ENCODE measurements around the gene RPL10.

RPL10 gene

DNA sequence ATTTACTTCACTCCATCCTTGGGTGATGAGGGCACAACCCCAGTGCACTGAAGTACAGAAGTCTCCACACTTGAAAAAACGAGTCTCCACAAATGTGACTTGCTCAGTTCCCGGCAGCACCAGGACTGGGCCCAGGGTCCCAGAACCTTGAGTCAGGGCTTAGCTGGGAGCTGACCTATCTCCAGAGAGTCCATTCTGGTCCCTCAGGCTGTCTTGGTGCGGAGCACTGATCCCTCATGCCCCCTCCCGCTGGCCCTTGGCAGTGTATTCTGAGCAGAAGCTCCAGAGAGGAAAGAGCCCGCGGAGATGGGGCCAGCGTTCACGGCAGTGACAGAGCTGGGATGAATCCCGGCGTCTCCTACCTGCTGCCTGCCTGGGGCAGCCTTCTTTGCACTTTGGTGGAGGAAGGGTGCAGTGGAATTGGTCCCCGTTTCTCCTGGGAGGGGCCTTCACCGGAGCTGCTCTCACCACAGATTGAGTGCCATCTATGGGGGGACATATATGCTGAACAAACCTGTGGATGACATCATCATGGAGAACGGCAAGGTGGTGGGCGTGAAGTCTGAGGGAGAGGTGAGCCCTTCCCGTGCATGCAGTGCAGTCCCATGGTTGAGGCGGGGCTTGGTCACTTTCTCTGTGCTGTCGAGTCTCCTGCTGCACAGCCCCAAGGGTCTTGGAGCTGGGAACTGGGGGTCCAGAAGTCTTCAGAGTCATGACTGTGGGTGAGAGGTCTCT lies 42.6 kb downstream of the RPL10 start:
- TF ChIP-seq CEBPB (IDR thresholded peaks at IDR 0.05) (no peak), RAD21 (IDR thresholded peaks at IDR 0.05; ENCODE audit: low read depth) (no peak), EP300 (IDR thresholded peaks at IDR 0.05; ENCODE audit: borderline replicate concordance) (no peak), FOXM1 (IDR thresholded peaks at IDR 0.05; ENCODE audit: borderline replicate concordance, low read depth) (no peak), TAF1 (IDR thresholded peaks at IDR 0.05; ENCODE audit: low read depth) (no peak), MAX (IDR thresholded peaks at IDR 0.05) (no peak), CREB1 (IDR thresholded peaks at IDR 0.05; ENCODE audit: low read depth) (no peak), TCF12 (IDR thresholded peaks at IDR 0.05; ENCODE audit: low read depth) (no peak), TEAD4 (IDR thresholded peaks at IDR 0.05) (no peak), ZBTB7A (IDR thresholded peaks at IDR 0.05; ENCODE audit: low read depth) (no peak), YY1 (IDR thresholded peaks at IDR 0.05; ENCODE audit: low read depth) (no peak), NFIC (IDR thresholded peaks at IDR 0.05) (no peak), EGR1 (IDR thresholded peaks at IDR 0.05) (no peak)
- TF ChIP-seq, protein P1, sequence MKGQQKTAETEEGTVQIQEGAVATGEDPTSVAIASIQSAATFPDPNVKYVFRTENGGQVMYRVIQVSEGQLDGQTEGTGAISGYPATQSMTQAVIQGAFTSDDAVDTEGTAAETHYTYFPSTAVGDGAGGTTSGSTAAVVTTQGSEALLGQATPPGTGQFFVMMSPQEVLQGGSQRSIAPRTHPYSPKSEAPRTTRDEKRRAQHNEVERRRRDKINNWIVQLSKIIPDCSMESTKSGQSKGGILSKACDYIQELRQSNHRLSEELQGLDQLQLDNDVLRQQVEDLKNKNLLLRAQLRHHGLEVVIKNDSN (IDR thresholded peaks at IDR 0.05) = no peak

- TF ChIP-seq TEAD4 (IDR thresholded peaks at IDR 0.05) (no peak), YY1 (IDR thresholded peaks at IDR 0.05; ENCODE audit: low read depth) (no peak), CEBPB (IDR thresholded peaks at IDR 0.05) (no peak), FOXM1 (IDR thresholded peaks at IDR 0.05; ENCODE audit: borderline replicate concordance, low read depth) (no peak), TCF12 (IDR thresholded peaks at IDR 0.05; ENCODE audit: low read depth) (no peak), TAF1 (IDR thresholded peaks at IDR 0.05; ENCODE audit: low read depth) (no peak), CREB1 (IDR thresholded peaks at IDR 0.05; ENCODE audit: low read depth) (no peak)
- TF ChIP-seq, protein P2, sequence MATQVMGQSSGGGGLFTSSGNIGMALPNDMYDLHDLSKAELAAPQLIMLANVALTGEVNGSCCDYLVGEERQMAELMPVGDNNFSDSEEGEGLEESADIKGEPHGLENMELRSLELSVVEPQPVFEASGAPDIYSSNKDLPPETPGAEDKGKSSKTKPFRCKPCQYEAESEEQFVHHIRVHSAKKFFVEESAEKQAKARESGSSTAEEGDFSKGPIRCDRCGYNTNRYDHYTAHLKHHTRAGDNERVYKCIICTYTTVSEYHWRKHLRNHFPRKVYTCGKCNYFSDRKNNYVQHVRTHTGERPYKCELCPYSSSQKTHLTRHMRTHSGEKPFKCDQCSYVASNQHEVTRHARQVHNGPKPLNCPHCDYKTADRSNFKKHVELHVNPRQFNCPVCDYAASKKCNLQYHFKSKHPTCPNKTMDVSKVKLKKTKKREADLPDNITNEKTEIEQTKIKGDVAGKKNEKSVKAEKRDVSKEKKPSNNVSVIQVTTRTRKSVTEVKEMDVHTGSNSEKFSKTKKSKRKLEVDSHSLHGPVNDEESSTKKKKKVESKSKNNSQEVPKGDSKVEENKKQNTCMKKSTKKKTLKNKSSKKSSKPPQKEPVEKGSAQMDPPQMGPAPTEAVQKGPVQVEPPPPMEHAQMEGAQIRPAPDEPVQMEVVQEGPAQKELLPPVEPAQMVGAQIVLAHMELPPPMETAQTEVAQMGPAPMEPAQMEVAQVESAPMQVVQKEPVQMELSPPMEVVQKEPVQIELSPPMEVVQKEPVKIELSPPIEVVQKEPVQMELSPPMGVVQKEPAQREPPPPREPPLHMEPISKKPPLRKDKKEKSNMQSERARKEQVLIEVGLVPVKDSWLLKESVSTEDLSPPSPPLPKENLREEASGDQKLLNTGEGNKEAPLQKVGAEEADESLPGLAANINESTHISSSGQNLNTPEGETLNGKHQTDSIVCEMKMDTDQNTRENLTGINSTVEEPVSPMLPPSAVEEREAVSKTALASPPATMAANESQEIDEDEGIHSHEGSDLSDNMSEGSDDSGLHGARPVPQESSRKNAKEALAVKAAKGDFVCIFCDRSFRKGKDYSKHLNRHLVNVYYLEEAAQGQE (IDR thresholded peaks at IDR 0.05; ENCODE audit: low read depth) = no peak
- TF ChIP-seq, protein P1 (IDR thresholded peaks at IDR 0.05) = no peak
Measured at GRCh38 chrX:154441564-154441963, 43.4 kb downstream of the RPL10 start.

DNA sequence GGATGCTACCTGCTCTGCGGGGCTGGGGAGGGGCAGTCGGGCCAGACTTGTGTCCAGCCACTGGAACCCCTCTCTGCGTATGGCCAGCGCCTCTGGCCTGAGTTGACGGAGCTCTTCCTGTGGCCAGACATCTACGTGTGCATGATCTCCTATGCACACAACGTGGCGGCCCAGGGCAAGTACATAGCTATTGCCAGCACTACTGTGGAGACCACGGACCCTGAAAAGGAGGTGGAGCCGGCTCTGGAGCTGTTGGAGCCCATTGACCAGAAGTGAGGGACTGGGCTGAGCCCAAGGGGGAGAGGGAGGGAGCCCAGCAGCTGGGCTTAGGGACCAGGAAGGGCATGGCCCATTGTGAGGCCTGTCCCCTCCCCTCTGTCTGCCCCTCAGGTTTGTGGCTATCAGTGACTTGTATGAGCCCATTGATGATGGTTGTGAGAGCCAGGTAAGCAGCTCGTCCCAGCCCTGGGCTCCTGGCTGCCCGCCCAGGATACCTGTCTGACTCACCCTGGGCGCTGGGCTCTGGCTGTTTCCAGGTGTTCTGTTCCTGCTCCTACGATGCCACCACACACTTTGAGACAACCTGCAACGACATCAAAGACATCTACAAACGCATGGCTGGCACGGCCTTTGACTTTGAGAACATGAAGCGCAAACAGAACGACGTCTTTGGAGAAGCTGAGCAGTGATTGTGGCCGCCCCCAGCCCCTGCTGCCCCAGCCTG lies 44.0 kb downstream of the RPL10 start:
- TF ChIP-seq TAF1 (IDR thresholded peaks at IDR 0.05; ENCODE audit: low read depth) (no peak), EGR1 (IDR thresholded peaks at IDR 0.05) (no peak), CEBPB (IDR thresholded peaks at IDR 0.05) (no peak), ZBTB7A (IDR thresholded peaks at IDR 0.05; ENCODE audit: low read depth) (no peak), FOXM1 (IDR thresholded peaks at IDR 0.05; ENCODE audit: borderline replicate concordance, low read depth) (no peak), TEAD4 (IDR thresholded peaks at IDR 0.05) (no peak), NFIC (IDR thresholded peaks at IDR 0.05) (no peak), YY1 (IDR thresholded peaks at IDR 0.05; ENCODE audit: low read depth) (no peak), CREB1 (IDR thresholded peaks at IDR 0.05; ENCODE audit: low read depth) (no peak), EP300 (IDR thresholded peaks at IDR 0.05; ENCODE audit: borderline replicate concordance) (no peak), TCF12 (IDR thresholded peaks at IDR 0.05; ENCODE audit: low read depth) (no peak), RAD21 (IDR thresholded peaks at IDR 0.05; ENCODE audit: low read depth) (no peak), MAX (IDR thresholded peaks at IDR 0.05) (no peak)
- TF ChIP-seq, protein P2 (IDR thresholded peaks at IDR 0.05; ENCODE audit: low read depth) = no peak
- TF ChIP-seq, protein P1 (IDR thresholded peaks at IDR 0.05) = no peak

DNA sequence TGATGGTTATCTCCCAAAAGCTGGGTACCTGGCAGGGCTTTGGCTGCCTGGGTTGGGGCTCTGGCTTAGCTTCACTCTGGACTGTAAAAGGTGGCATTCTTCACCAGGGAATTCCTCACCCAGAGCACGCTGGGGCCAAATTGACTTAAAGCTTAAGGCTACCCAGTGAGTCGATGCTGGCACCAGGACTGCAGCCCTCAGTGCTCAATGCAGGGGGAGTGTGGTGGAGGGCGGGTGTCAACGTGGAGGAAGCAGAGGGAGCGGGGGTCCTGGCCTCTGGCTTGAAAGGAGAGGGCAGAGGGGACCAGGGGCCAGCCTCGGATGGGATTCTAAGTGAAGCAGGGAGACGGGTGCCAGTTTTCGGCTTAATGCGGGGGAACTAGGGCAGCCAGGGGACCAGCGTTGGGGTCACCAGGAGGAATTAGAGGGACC lies 45.3 kb downstream of the RPL10 start:
- TF ChIP-seq ZBTB7A (IDR thresholded peaks at IDR 0.05; ENCODE audit: low read depth) (no peak), EGR1 (IDR thresholded peaks at IDR 0.05) (no peak), EP300 (IDR thresholded peaks at IDR 0.05; ENCODE audit: borderline replicate concordance) (no peak), MAX (IDR thresholded peaks at IDR 0.05) (no peak), TCF12 (IDR thresholded peaks at IDR 0.05; ENCODE audit: low read depth) (no peak), YY1 (IDR thresholded peaks at IDR 0.05; ENCODE audit: low read depth) (no peak), TAF1 (IDR thresholded peaks at IDR 0.05; ENCODE audit: low read depth) (no peak), RAD21 (IDR thresholded peaks at IDR 0.05; ENCODE audit: low read depth) (no peak), CREB1 (IDR thresholded peaks at IDR 0.05; ENCODE audit: low read depth) (no peak), NFIC (IDR thresholded peaks at IDR 0.05) (no peak), TEAD4 (IDR thresholded peaks at IDR 0.05) (no peak), CEBPB (IDR thresholded peaks at IDR 0.05) (no peak), FOXM1 (IDR thresholded peaks at IDR 0.05; ENCODE audit: borderline replicate concordance, low read depth) (no peak)
- TF ChIP-seq, protein P2 (IDR thresholded peaks at IDR 0.05; ENCODE audit: low read depth) = no peak
- TF ChIP-seq, protein P1 (IDR thresholded peaks at IDR 0.05) = no peak
